Adrenal gland (tissue), 5 donors: ENCODE data around the gene TMEM72.

Experiments
- CTCF ChIP-seq, 6 experiments: fragments of 450-650 bp in 4 of 6; fragments of 200-600 bp in 2 of 6; sonication (generic) in 1 of 6; IDR thresholded peaks; 1 replicate in 5 of 6; 2 replicates in 1 of 6; pipeline versions ENCODE4 v1.5.1 to v1.8.0; 2016 to 2021; ENCODE audit warnings: antibody characterized with exemption in 6 of 6, mild to moderate bottlenecking in 2 of 6, moderate library complexity in 1 of 6
- POLR2A ChIP-seq, 2 donors: fragments of 450-650 bp; IDR thresholded peaks; one replicate each; pipeline ENCODE4 v1.6.1; 2017; ENCODE audit warnings: antibody characterized with exemption in 2 of 2, mild to moderate bottlenecking in 2 of 2, moderate library complexity in 1 of 2
- donor health status: DM: no; HTN: no; CAD: no.

GRCh38 chr10:44894691-44895090 lies 16.4 kb upstream of the TMEM72 start:
- TF ChIP-seq POLR2A (IDR thresholded peaks at IDR 0.05) (no peak), CTCF (IDR thresholded peaks at IDR 0.05) (no peak)
